Stimulated activated naive CD8-positive, alpha-beta T cell treated with anti-CD3 and anti-CD28 coated beads, Interleukin-15, Interleukin-2, amounts not matched to agents 100 ng/mL and 50 ng/mL, for 24 hours (primary cell): ENCODE measurements around the gene BTG2.

Experiments
- H3K27ac Mint-ChIP-seq: one replicate; pipeline ENCODE4 v1.8.0; 2021; ENCODE audit warnings: mild to moderate bottlenecking, mixed read lengths
- H3K27me3 Mint-ChIP-seq: one replicate; pipeline ENCODE4 v1.8.0; 2021; ENCODE audit warnings: mixed read lengths
- H3K36me3 Mint-ChIP-seq: one replicate; pipeline ENCODE4 v1.8.0; 2021; ENCODE audit warnings: low read depth, mixed read lengths
- H3K4me1 Mint-ChIP-seq: one replicate; pipeline ENCODE4 v1.8.0; 2021; ENCODE audit warnings: low read depth, mixed read lengths
- H3K4me3 Mint-ChIP-seq: one replicate; pipeline ENCODE4 v1.8.0; 2021; ENCODE audit warnings: mild to moderate bottlenecking, mixed read lengths
- H3K9me3 Mint-ChIP-seq: one replicate; pipeline ENCODE4 v1.8.0; 2021; ENCODE audit warnings: mixed read lengths

BTG2 gene

DNA sequence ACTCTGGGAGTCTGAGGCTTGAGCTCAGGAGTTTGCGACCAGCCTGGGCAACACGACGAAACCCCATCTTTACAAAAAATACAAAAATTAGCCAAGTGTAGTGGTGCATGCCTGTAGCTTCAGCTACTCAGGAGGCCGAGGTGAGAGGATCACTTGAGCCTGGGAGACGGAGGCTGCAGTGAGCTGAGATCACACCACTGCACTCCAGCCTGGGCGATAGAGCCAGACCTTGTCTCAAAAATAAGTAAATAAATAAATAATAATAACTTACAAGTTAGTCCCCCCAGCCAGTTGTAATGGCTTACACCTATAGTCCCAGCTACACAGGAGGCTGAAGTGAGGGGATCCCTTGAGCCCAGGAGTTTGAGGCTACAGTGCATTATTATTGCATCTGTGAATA, 21.7 kb upstream of the BTG2 start:
- peaks cover 57% of the 10 kb centered on the region for H3K4me1 Mint-ChIP-seq
- no peak overlapping the region for H3K4me3 Mint-ChIP-seq
- no peaks in the 10 kb centered on the region for H3K36me3 Mint-ChIP-seq
- no peaks in the 10 kb centered on the region for H3K9me3 Mint-ChIP-seq
- no peaks in the 10 kb centered on the region for H3K27me3 Mint-ChIP-seq
- no peak overlapping the region for H3K27ac Mint-ChIP-seq

DNA sequence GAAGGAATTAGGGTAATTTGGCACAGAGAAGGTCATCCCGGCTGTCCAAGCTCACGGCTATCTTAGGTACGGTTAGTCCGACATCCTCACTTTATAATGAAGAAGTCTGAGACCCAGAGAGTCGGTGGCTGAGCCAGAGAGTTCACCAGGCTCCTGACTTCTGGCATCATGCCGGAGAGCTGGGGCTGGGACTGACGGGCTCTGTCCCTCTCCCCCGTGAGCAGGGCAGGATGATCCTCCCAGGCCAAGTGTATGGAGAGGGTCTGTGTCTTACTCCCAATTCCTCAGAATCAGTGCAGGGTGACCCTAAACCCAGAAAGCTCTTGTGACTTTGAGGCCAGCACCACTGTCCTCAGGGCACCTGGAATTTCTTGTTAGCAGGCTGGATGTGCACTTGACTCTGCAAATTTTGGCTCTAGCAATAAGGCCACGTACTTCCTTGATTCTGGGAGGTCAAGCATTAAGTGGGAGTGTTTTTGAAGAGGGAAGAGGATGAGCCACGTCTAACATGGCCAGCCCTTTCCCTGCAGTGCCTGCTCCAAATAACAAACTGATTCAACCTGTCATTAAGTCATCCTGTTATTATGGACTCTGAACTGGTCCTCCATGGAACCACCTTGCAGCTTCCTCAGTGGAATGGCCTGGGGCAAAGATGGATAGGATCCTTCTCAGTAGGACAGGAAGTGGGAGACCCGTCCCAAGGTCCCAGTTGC, 20.8 kb upstream of the BTG2 start:
- H3K9me3 Mint-ChIP-seq = no peaks in the 10 kb centered on the region
- peaks cover 61% of the 10 kb centered on the region for H3K4me1 Mint-ChIP-seq
- no peaks in the 10 kb centered on the region for H3K27me3 Mint-ChIP-seq
- H3K27ac Mint-ChIP-seq = peak overlapping the region; percentile 40
- H3K4me3 Mint-ChIP-seq = no peak overlapping the region
- H3K36me3 Mint-ChIP-seq = no peaks in the 10 kb centered on the region

DNA sequence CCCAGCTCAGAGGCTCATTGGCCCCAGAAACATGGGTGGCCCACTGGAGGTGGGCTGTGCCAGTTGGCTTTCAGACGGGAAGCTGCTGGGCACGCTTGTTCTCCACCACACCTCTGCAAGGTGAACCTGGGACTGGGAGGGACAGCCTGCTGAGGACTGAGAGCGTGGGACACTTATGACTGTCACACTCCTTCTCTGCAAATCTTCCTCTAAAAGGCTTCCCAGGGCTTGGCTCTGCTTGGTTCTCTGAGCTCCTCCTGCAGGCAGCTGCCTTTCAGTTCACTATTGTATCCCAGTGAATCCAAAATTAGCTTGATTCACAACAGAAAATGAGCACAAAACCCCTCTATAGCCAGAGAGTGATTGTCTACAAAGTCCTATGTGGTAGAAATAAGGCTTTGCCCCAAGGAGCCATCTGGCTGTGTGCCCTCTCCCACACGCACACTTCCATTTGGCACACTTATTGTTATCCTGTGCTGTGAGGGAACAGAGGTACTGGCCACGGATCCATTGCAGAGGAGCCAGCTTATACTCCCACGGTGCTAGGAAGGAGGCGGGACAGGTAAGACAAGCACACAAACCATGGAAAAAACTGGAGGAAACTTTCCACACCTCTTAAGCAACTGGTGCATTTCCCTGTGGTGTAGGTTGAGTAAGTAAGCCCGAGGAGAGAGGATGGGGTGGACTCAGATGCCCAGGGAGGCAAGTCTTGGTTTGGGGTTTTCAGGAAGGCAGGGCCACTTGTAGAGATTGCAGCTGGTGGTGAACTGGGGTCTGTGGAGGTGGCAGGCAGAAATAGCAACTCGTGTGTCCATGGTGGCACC, 18.9 kb upstream of the BTG2 start:
- H3K4me1 Mint-ChIP-seq = peaks cover 73% of the 10 kb centered on the region
- peak overlapping the region; percentile 85 for H3K4me3 Mint-ChIP-seq
- H3K27ac Mint-ChIP-seq = peak overlapping the region; percentile 100
- H3K36me3 Mint-ChIP-seq = no peaks in the 10 kb centered on the region
- H3K9me3 Mint-ChIP-seq = no peaks in the 10 kb centered on the region
- no peaks in the 10 kb centered on the region for H3K27me3 Mint-ChIP-seq

DNA sequence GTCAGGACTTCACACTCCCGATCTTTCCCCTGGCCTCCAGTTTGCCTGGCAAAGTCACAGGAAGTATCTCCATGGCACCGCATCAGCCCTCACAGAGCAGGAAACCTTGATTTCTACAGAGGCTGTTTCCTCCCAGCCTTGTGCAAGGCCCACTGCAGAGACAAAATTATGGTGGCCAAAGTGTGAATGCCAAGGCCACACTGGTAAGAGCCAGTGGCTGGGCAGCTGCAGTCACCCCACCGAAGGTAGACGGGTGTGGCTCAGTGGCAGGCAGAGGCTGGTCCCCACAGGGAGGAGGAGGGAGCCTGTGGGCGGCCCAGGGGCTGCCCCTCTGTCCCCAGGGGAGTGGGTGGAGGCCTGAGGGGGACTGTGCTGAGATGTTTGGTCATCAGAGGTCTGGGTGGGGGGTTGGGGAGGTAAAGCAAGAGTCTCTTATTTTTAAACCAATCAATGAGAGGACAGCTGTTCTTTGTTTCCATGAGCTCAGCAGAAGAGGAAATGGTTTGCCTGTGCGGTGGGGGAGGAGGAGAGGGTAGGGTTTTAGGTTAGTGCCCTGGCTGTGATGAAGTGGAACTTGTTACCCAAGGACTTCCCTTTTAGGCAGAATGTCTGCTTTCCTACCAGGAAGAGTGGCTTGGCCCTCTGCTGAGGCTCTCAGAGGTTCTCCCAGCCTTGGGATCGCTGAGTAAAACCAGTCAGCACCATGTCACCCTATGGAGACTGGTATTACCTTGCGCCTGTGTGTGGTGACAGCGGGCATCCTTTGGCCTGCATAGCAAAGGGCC, 18.0 kb upstream of the BTG2 start:
- H3K9me3 Mint-ChIP-seq = no peaks in the 10 kb centered on the region
- H3K4me3 Mint-ChIP-seq = peak overlapping the region; percentile 85
- peaks cover 77% of the 10 kb centered on the region for H3K4me1 Mint-ChIP-seq
- H3K36me3 Mint-ChIP-seq = no peaks in the 10 kb centered on the region
- no peaks in the 10 kb centered on the region for H3K27me3 Mint-ChIP-seq
- peak overlapping the region; percentile 100 for H3K27ac Mint-ChIP-seq

DNA sequence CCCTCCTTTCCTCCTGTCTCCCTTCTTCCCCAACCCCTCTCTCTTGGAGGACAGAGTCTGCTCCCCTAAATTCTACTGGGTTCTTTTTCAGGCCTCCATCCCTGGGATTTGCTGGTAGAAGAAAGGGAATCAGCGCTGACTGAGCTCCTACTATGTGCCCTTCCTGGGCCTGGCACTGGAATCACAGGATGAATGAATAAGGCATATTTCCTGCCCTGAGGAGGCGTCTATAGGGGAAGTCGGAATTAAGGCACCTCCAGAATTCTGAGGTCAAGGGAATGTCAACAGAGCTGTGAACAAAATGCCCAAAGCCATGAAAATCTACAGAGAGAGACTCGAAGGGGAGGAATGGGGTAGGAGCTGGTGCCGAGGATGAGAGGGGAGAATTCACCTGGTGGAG, 17.4 kb upstream of the BTG2 start:
- no peaks in the 10 kb centered on the region for H3K36me3 Mint-ChIP-seq
- H3K27ac Mint-ChIP-seq = peak overlapping the region; percentile 100
- no peaks in the 10 kb centered on the region for H3K27me3 Mint-ChIP-seq
- peaks cover 74% of the 10 kb centered on the region for H3K4me1 Mint-ChIP-seq
- H3K4me3 Mint-ChIP-seq = peak overlapping the region; percentile 85
- no peaks in the 10 kb centered on the region for H3K9me3 Mint-ChIP-seq

DNA sequence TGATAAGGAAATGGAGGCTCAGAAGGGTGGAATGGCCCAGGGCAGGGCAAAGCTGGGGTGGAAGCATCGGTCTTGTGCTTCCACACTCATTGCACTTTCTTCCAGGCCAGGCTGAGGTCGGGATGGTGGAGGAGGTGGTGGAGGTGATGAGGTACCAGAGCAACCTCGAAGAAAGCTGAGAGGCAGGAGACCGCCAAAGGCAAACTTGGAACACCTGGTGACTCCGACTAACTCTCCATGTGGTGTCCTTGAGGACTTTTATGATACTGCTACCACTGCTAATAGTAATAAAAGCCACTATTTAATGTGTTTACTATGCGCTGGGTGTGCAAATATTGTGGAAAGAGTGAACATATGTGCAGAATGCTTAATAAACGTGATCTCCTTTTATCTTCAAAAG, 16.9 kb upstream of the BTG2 start:
- Mint-ChIP-seq H3K27me3 (no peaks in the 10 kb centered on the region), H3K4me1 (peaks cover 74% of the 10 kb centered on the region), H3K36me3 (no peaks in the 10 kb centered on the region), H3K9me3 (no peaks in the 10 kb centered on the region), H3K4me3 (peak overlapping the region; percentile 85), H3K27ac (peak overlapping the region; percentile 100)

DNA sequence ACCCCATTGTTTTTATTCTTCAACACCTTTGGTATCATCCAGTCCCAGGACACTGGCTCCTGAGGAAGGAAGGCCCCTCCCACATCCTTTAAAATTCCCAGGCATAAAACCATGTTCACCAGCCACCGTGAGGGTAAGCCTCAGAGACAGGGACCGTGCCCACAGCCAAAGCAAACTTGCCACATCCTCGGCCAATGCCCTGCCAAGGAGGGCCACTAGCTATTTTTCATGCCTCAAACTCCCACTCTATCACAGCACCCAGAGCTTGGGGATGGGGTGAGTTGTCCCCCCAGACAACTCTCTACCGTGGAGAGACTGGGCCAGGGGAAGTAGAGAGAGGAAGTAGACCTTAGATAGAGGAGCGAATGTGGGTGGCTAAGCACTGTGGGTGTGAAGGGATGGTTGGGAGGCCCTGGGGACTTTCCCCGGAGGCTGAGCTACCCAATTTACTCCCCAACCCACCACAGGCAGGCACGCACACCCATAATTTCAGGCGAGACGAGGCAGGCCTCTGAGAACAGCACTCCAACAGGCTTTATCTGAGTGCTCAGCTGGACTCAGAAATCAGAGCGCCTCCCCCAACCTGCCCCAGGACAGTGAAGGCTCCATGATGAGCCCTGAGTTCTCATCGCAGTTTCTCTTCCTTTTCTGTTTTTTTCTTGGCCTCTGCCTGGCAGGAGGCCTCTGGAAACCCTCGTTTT, 15.9 kb upstream of the BTG2 start:
- H3K27me3 Mint-ChIP-seq = no peaks in the 10 kb centered on the region
- H3K36me3 Mint-ChIP-seq = no peaks in the 10 kb centered on the region
- peak overlapping the region; percentile 100 for H3K27ac Mint-ChIP-seq
- no peaks in the 10 kb centered on the region for H3K9me3 Mint-ChIP-seq
- H3K4me1 Mint-ChIP-seq = peaks cover 83% of the 10 kb centered on the region
- peak overlapping the region; percentile 85 for H3K4me3 Mint-ChIP-seq

DNA sequence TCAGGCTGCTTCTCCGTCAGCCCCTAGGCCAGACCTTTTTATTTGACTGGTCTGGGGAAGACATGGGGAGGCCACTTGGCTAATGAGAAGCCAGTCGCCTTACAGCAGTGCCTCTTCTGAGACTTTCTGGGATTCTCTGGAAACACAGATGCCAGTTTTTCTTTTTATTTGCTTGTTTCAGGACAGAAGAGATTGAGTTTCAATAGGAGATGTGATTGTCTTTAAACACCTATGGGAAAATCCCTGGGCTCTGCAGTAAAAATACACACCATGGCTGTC, 15.4 kb upstream of the BTG2 start:
- H3K36me3 Mint-ChIP-seq = no peaks in the 10 kb centered on the region
- no peaks in the 10 kb centered on the region for H3K27me3 Mint-ChIP-seq
- H3K4me1 Mint-ChIP-seq = peaks cover 88% of the 10 kb centered on the region
- peak overlapping the region; percentile 100 for H3K27ac Mint-ChIP-seq
- H3K9me3 Mint-ChIP-seq = no peaks in the 10 kb centered on the region
- peak overlapping the region; percentile 85 for H3K4me3 Mint-ChIP-seq

DNA sequence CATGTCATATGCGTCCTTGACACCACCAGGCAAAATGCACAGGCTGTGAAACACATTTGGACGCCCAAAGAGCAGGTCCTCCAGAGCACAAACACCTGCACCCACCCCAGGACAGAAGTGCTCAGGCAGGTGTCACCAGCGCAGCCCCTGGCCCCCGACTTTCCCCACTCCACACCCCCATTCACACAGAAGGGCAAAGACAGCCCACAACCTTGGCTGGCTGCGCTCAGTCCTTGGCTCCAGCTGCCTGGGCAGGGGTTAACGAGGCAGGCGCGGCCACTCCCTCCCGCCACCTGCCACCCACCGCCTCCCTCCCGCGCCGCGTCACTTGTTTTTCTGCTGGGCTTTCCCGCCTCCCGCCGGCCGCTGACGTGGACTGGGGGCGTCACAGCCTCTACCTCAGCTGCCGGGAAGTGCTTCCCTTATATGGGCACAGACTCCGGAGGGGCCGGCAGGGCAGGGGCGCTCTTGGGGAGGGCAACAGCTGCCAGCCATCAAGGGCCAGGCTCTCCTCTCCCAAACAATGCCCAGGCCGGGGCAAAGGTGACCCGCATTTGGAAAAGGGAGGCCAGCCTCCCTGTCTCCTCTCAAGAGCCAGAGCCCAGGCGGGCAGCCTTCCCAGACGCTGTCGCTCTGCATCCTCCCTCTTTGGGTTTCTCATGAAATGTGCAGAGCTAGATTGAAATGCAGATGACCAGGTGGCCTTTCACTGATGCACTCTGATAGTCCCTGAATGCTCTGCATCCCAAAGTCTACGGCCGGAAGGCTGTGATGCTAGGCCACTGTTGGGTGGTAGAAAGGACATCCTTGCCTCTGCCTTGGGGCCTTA, 14.8 kb upstream of the BTG2 start:
- Mint-ChIP-seq H3K27me3 (no peaks in the 10 kb centered on the region), H3K9me3 (no peaks in the 10 kb centered on the region), H3K4me1 (peaks cover 93% of the 10 kb centered on the region), H3K36me3 (no peaks in the 10 kb centered on the region), H3K4me3 (peak overlapping the region; percentile 85), H3K27ac (peak overlapping the region; percentile 100)

DNA sequence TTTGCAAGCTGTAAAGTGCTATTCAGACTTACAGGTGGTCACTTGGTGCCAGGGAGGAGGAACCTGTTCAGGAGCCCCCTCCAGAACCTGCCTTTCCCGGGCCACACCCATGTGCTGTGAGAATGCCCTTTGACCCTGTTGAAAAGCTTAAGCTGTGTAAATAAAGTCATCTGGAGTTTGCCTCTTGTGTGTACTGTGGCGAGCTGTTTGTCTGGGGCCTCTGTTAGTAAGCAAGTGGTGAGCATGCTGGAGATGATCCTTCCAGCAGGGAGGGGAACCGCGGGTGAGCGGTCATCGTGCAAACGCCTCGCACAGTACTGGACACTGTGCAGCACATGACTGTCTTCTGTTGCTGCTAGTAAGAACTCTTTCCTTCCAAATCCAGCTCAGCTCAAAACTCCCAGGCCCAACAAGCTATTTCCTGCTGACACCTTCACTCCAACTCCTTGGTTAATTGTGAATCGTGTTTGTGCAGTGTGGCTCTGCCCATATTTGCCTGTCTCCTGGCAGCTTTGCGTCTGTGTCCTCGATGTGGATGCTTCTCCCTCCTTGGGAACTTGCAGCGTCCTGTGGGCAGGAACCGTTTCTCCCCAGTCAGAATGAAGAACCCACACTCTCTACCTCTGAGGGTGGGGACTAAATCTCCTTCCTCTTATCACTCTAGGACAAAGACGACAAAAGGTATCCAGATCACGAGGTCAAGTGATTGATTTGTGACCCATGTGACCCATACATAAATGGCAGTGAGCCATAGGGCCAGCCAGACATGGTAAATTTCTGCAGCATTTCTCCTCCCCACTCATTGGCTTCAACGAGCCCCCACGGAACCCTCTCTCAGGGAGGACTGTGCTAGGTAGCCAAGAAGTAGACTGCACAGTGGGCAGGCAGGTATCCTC, 13.9 kb upstream of the BTG2 start:
- Mint-ChIP-seq H3K9me3 (no peaks in the 10 kb centered on the region), H3K27me3 (no peaks in the 10 kb centered on the region), H3K4me3 (peak overlapping the region; percentile 1), H3K36me3 (no peaks in the 10 kb centered on the region), H3K4me1 (peaks cover 94% of the 10 kb centered on the region), H3K27ac (peak overlapping the region; percentile 100)

DNA sequence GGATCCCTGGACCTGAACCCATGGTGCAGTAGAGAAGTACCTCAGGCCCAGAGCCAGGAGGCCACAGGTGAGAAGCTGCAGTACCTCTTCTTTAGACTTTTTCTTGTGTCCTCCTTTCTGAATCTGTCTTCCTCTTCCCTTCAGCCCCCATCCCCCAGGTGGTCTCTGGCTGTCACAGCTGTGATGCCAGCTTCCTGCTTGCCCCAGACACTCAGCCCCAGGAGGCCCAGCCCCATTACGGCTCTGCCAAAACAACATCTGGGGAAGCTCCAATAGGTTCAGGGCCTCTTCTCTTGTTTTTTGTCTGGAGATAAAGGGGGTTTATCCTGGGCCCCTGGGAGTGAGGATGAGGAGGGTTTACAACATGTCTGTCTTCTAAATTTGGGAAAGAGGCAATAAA, 9.5 kb upstream of the BTG2 start:
- no peaks in the 10 kb centered on the region for H3K27me3 Mint-ChIP-seq
- H3K9me3 Mint-ChIP-seq = no peaks in the 10 kb centered on the region
- peaks cover 85% of the 10 kb centered on the region for H3K4me1 Mint-ChIP-seq
- H3K27ac Mint-ChIP-seq = peak overlapping the region; percentile 67
- no peaks in the 10 kb centered on the region for H3K36me3 Mint-ChIP-seq
- H3K4me3 Mint-ChIP-seq = no peak overlapping the region

DNA sequence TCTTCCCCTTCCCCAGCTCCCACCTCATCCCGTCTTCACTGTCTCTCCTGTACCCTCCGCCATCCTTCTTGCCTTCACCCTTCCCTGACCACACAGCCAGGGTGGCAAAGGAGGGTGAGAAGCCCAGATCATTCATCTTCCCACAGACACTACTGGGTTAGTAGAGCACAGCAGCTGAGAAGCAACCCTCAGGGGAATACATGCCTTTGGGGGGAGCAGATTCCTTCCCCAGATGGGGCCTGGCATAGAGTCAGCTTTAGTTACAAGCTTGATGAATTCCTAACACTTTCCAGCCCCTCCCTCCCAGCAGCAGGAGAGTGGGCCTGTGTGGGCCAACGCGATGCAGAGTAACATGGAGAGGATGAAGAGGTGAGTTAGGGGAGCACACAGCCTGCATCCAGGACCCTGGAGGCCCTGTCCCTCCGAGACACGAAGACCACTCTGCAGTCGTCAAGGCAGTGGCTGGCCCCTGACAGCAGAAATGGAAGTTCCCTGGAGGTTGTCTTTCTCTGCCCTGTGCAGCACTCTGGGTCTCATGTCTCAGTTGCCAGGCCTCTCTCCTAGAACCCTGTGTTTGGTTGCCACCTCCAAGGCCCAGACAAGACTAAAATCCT, 8.8 kb upstream of the BTG2 start:
- no peaks in the 10 kb centered on the region for H3K9me3 Mint-ChIP-seq
- no peak overlapping the region for H3K4me3 Mint-ChIP-seq
- H3K27ac Mint-ChIP-seq = peak overlapping the region; percentile 32
- peaks cover 84% of the 10 kb centered on the region for H3K4me1 Mint-ChIP-seq
- H3K27me3 Mint-ChIP-seq = no peaks in the 10 kb centered on the region
- H3K36me3 Mint-ChIP-seq = no peaks in the 10 kb centered on the region

DNA sequence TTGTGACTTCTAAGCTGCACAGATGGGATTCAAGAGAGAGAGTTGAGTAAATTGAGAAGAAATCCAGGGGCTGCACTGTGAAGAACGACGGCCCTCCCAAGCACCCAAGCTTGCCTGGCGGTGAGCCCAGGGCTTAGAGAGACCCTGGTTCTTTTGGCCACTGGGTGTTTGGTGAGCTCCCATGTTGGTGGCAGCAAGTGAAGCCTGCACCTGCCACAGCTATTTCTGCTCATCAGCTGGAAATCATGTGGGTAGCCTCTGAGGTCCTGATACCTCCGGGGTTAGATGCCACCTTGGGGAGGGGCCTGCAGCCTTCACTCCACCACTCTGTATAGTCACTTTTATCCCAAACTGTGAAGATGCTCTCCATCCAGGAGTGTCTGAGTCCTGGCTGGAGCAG, 6.2 kb upstream of the BTG2 start:
- Mint-ChIP-seq H3K27ac (no peak overlapping the region), H3K27me3 (no peaks in the 10 kb centered on the region), H3K36me3 (no peaks in the 10 kb centered on the region), H3K9me3 (no peaks in the 10 kb centered on the region), H3K4me1 (peaks cover 83% of the 10 kb centered on the region), H3K4me3 (no peak overlapping the region)
